Neutrophil (primary cell): ENCODE results near the gene ASNSD1.

ENCODE experiments used
- H3K27ac ChIP-seq: fragments of 200-600 bp; sonication (generic); 2 replicates; pipeline ENCODE4 v1.5.1; 2016; ENCODE audit warnings: mild to moderate bottlenecking, moderate library complexity
- H3K27me3 ChIP-seq: fragments of 200-600 bp; sonication (generic); 2 replicates; pipeline ENCODE4 v1.6.0; 2016; ENCODE audit warnings: mild to moderate bottlenecking
- H3K36me3 ChIP-seq: fragments of 200-600 bp; sonication (generic); 2 replicates; pipeline ENCODE4 v1.5.1; 2017
- H3K4me1 ChIP-seq, 2 experiments: fragments of 200-600 bp in 1 of 2; sonication (generic) in 1 of 2; 1 replicate in 1 of 2; 2 replicates in 1 of 2; pipeline versions ENCODE4 v1.5.1 to v1.6.1; 2013 to 2016; ENCODE audit warnings: low read depth in 1 of 2, low read length in 1 of 2, mild to moderate bottlenecking in 1 of 2, moderate library complexity in 1 of 2; ENCODE audit not compliant: control insufficient read depth in 1 of 2, insufficient read depth in 1 of 2
- H3K4me3 ChIP-seq, 2 experiments: fragments of 200-600 bp in 1 of 2; sonication (generic) in 1 of 2; 1 replicate in 1 of 2; 2 replicates in 1 of 2; pipeline ENCODE4 v1.5.1; 2013 to 2016; ENCODE audit warnings: low read depth in 1 of 2, low read length in 1 of 2, mild to moderate bottlenecking in 1 of 2, moderate library complexity in 1 of 2
- H3K9me3 ChIP-seq: fragments of 200-600 bp; sonication (generic); 2 replicates; pipeline ENCODE4 v1.5.1; 2016
- CTCF ChIP-seq: fragments of 200-600 bp; sonication (generic); IDR thresholded peaks from 2 replicates; pipeline ENCODE4 v1.5.1; 2016; ENCODE audit warnings: antibody characterized with exemption

ASNSD1 gene

GRCh38 chr2:189621781-189622180 is 39.5 kb upstream of the ASNSD1 start:
- no peak overlapping the region for H3K27ac ChIP-seq

GRCh38 chr2:189623049-189623448 is 38.2 kb upstream of the ASNSD1 start:
- H3K9me3 ChIP-seq = no peaks in the 10 kb centered on the region
- H3K27ac ChIP-seq = no peak overlapping the region
- no peak for TF ChIP-seq CTCF

More at GRCh38 chr2:189621781-189622180, 39.5 kb upstream of the ASNSD1 start:
- Histone ChIP-seq H3K9me3 (no peaks in the 10 kb centered on the region), H3K27me3 (no peaks in the 10 kb centered on the region), H3K4me1 (no peaks in the 10 kb centered on the region), H3K4me3 (no peak overlapping the region), H3K36me3 (no peaks in the 10 kb centered on the region)
- no peak for TF ChIP-seq CTCF

GRCh38 chr2:189624648-189625355 is 36.5 kb upstream of the ASNSD1 start:
- Histone ChIP-seq H3K36me3 (no peaks in the 10 kb centered on the region), H3K27me3 (no peaks in the 10 kb centered on the region), H3K4me1 (no peaks in the 10 kb centered on the region), H3K27ac (no peak overlapping the region), H3K9me3 (no peaks in the 10 kb centered on the region), H3K4me3 (no peak overlapping the region)
- TF ChIP-seq CTCF = no peak

More at GRCh38 chr2:189623049-189623448, 38.2 kb upstream of the ASNSD1 start:
- H3K4me3 ChIP-seq = no peak overlapping the region
- H3K27me3 ChIP-seq = no peaks in the 10 kb centered on the region
- no peaks in the 10 kb centered on the region for H3K4me1 ChIP-seq
- H3K36me3 ChIP-seq = no peaks in the 10 kb centered on the region

GRCh38 chr2:189625636-189626035 is 35.6 kb upstream of the ASNSD1 start:
- no peaks in the 10 kb centered on the region for H3K4me1 ChIP-seq
- no peak overlapping the region for H3K27ac ChIP-seq
- H3K9me3 ChIP-seq = no peaks in the 10 kb centered on the region
- TF ChIP-seq CTCF = no peak
- H3K27me3 ChIP-seq = no peaks in the 10 kb centered on the region
- no peaks in the 10 kb centered on the region for H3K36me3 ChIP-seq
- no peak overlapping the region for H3K4me3 ChIP-seq

- no peak overlapping the region for H3K27ac ChIP-seq
- TF ChIP-seq CTCF = no peak
- H3K4me1 ChIP-seq = no peaks in the 10 kb centered on the region
- H3K4me3 ChIP-seq = no peak overlapping the region
- H3K27me3 ChIP-seq = no peaks in the 10 kb centered on the region
- no peaks in the 10 kb centered on the region for H3K9me3 ChIP-seq
- H3K36me3 ChIP-seq = no peaks in the 10 kb centered on the region
These were observed 33.5 kb upstream of the ASNSD1 start for GRCh38 chr2:189627789-189628188.
